Cerebellar cortex (tissue), 1 donor: ENCODE data around the gene PTPRD.
"Not testable (repeated sequence)": the region's sequence is repeated elsewhere in the genome, so short reads cannot be mapped to it uniquely, and the experiment has no call there.

Experiments
- DNase-seq: peaks from one replicate; pipeline ENCODE4 v3.0.0-alpha.2; 2015; ENCODE audit warnings: low spot score

Gene PTPRD

DNA sequence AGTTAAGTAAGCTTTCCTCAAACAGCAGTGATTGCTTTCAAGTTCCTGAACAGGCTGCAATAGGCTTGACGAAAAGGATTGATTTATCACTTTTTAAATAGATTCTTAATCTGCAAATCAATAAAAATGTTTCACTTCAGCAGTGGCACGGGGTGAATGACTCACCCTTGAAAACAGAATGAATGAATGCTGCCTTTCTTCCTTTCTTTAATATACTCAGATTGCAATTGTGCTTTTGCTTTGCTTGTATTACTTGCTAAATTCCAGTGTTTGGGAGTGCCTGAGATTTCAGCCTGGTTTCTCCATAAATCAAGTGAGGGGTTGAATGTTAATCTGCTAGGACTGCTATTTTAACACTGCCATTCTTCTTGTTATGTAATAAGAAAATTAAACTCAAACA, 1293.8 kb downstream of the PTPRD start:
- no peak for DNase-seq

GRCh38 chr9:9310743-9311142, 1302.1 kb downstream of the PTPRD start:
- not testable (repeated sequence) for DNase-seq

DNA sequence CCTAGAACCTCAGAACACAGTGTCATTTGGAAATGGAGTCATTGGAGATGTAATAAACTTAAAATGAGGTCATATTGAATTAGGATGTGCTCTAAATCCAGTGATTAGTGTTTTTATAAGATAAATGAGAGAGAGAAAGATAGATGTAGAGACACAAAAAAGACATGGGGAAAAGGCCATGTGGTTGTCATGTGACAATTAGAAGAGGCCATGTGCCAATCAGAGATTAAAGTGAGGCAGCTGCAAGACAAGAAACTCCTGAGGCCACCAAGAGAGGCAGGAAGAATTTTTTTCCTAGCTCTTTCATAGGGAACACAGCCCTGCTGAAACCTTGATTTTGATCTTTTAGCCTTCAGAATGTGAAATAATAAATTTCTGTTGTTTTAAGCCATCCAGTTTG, 1307.2 kb downstream of the PTPRD start:
- no peak for DNase-seq

DNA sequence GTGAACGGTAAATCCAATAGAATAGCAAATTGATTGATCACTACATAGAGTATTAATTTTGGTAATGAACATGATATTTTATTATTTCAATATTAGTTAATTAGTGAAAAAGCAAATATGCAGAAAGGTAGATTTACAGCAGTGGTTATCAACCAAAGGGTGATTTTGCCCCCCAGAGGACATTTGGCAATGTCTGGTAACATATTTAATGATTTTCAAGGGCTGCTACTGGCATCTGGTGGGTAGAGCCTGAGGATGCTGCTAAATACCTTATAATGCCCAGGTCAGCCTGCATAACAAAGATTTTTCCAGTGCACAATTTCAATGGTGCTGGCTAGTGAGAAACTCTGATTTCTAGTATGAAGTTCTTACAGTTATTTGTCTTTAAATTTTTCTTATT, 1313.7 kb downstream of the PTPRD start:
- no peak for DNase-seq

DNA sequence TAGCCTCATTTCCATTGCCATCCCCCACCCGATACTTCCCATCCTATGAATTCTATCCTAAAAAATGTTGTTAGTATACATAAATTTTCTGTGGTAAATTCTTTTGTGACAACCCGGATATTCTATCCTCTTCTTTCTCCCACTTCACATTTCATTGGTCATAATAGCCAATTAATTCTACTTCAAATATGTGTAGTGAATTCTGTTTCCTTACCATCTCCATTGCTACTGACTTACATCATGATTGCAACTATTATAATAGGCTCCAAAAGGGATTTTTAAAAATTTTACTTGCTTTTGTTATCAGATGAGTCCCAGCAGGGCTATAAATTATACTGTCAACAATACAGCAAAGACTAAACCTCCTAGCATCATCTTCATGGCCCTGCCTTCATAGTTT, 1326.8 kb downstream of the PTPRD start:
- no peak for DNase-seq

DNA sequence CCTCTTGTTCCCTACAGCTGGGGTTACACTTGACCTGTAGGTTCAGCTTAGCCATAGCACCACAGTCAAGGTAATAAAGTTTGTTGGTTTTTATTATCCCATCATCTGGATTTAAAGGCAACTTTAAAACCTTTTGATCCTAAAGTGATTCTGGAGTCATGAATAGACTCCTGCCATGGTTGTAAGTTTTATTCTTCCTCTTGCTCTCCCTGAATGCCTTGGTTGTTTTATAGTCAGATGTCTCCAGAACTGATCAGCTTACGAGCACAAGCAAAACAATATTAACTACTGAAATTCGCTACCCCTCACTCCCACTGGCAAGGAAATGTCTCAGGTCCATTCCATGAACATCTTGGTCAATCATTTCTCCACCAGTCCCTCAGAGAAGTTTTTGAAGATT, 1328.6 kb downstream of the PTPRD start:
- no peak for DNase-seq

GRCh38 chr9:9283159-9283986, 1329.4 kb downstream of the PTPRD start:
- no peak for DNase-seq

DNA sequence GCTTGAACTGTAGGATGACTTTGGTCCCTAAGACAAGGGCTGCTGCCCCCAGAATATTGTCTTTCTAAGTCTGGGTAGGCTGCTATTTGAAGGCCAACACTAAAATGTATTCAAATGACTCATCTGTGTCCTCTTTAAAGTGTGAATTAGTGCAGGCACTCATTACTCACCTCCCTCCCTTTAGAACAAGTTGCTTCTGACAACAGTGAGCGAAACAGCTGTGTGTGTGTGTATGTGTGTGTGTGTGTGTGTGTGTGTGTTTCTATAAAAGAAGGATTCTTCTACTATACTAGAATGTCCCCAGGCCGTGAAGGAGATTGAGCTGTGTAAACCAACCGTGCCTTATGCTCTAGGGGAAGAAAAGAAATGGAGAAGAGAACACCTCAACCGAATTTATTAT, 1337.2 kb downstream of the PTPRD start:
- DNase-seq = no peak

- no peak for DNase-seq
Measured at GRCh38 chr9:9257999-9258498, 1354.8 kb downstream of the PTPRD start.

GRCh38 chr9:9246726-9247125, 1366.1 kb downstream of the PTPRD start:
- no peak for DNase-seq

- no peak for DNase-seq
Measured at GRCh38 chr9:9231946-9232345, 1380.9 kb downstream of the PTPRD start.

DNA sequence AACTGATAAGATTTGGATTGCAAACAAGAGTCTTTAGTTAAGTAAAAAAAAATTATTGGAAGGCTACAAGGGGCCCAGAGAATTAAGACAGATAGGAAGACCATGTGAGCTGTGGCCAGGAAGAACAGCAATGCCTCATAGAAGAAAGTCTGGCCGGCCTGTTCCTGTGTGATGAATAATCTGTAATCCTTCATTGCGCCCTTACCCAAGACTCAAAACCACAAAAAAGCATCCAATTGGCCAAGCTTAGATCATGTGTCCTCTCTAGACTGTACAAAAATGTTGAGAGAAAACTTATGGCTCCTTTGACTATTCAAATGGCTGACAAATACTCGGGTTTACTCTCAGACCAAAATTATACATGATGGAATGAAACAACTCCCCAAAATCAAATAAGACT, 1383.5 kb downstream of the PTPRD start:
- DNase-seq = no peak

GRCh38 chr9:9223175-9223574, 1389.6 kb downstream of the PTPRD start:
- DNase-seq = no peak

DNA sequence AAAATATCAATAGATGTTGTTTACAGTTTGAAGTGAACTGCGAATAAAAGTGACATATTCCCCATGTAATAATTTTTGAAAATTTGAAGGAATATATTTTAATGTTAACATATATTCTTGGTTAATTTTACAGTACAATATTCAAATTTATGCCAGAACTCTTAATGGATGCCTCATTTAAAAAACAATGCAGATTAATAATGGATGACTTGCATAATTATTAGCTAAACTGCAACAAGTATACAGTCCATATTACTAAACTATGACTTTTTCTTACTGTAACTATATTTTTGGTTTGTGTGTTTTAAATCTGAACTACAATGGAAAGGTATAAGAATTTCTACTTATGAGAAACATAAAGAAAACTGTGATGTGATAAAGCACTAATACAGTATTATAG, 1390.1 kb downstream of the PTPRD start:
- no peak for DNase-seq

DNA sequence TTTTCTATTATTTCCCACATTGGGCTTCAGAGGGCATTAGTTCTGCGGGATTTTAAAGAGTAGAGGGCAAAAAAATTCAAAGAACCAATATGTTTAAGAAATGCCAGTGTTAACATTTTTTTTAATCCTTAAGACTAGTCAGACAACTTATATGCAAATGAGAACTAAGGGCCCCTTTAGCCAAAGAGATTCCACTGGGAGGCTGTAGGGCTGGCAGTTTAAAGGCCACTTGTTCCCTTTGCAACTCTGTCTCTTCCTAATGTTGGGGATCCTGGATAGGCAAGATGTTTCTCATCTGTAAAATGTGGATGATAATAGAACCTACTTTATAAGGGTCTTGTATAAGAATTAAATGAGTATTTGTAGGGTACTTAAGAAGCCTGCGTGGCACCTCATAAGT, 1395.9 kb downstream of the PTPRD start:
- no peak for DNase-seq

DNA sequence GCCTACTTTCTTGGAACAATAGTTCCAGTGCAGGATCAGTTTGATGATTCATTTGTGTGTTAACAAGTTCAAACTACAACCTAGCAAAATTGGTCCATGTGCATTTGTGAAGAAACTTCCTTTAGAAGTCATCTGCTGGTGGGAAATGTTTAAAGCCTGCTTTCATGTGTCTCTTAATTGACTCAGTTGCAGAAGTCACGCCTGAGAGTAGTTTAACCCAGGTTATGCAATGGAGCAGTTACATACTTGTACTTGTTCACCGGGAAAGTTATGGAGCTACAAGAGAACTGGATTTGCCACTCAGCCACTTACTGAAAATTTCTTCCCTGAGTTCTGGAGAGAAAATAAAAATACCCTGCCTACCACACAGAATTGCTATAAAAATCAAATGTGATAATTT, 1397.8 kb downstream of the PTPRD start:
- DNase-seq = no peak

DNA sequence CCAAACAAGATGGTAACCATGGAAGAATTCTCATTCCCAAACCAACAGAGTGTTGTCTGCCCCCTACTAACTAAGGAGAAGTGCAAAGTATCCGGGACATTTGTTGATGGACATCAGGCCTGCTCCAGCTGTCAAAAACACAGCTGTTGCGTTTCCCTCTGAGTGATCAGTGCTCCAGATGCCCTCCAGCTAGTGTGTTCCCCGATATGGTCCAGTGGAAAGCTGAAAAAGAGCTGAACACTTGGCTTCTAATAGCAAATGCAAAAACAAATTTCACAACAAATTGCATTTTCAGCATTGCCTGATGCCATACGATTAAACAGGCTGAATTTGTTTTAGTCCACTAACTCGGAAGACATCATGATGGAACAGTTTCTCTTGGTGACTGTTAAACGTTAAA, 1398.7 kb downstream of the PTPRD start:
- DNase-seq = no peak

DNA sequence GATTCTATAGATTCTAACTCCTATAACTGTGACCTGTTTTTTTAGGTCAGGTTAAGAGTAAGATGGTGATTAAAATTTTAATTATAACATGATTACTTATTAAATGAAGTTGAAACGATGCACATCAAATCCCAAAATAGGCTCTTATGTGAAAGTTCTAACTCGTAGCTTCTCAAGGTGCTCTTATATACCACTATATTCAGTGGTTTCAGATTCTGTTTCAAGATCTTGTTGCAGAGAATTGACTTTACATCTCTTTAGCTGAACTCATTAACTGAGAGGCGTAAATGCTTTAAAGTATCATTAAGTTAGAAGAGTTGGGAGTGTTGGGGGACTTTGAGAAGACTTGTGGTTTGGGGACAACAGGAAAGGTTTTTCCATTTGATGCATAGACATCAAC, 1399.8 kb downstream of the PTPRD start:
- DNase-seq = no peak

GRCh38 chr9:9202276-9202675, 1410.5 kb downstream of the PTPRD start:
- no peak for DNase-seq

GRCh38 chr9:9186086-9186485, 1426.7 kb downstream of the PTPRD start:
- no peak for DNase-seq

- no peak for DNase-seq
Measured at GRCh38 chr9:9182431-9182830, 1430.4 kb downstream of the PTPRD start.

- no peak for DNase-seq
Measured at GRCh38 chr9:9177081-9177480, 1435.7 kb downstream of the PTPRD start.

- DNase-seq = no peak
Measured at GRCh38 chr9:9174358-9174757, 1438.4 kb downstream of the PTPRD start.

DNA sequence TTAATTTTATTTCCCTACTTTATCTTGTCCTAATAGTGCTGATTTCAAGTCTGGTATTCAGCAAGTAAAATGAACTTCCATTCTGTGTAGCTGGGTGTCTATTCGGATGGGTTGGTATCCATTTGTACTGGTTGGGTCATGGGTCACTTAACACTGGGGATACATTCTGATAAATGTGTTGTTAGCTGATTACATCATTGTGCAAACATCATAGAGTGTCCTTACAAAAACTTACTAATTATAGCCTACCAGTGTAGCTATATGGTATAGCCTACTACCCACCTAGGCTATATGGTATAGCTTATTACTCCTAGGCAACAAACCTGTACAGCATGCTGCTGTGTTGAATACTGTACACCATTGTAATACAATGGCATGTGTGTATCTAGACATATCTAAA, 1439.5 kb downstream of the PTPRD start:
- DNase-seq = no peak
